GM18505 (cell line): Measurements from ENCODE around the gene TCP10L.
"Not testable (repeated sequence)": the region's sequence is repeated elsewhere in the genome, so short reads cannot be mapped to it uniquely, and the experiment has no call there.

Experiments used
- ATAC-seq: cut with Tn5 transposase; IDR thresholded peaks from one replicate; pipeline ENCODE4 v1.9.1; 2021; ENCODE audit not compliant: unreplicated experiment
- POLR2A ChIP-seq: IDR thresholded peaks from 4 replicates; pipeline ENCODE4 v1.6.1; 2011; ENCODE audit warnings: borderline replicate concordance; ENCODE audit not compliant: insufficient read depth, insufficient read length; ENCODE audit errors: extremely low read depth

Gene TCP10L, protein sequence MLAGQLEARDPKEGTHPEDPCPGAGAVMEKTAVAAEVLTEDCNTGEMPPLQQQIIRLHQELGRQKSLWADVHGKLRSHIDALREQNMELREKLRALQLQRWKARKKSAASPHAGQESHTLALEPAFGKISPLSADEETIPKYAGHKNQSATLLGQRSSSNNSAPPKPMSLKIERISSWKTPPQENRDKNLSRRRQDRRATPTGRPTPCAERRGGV

GRCh38 chr21:32585042-32585710 is at the start of gene TCP10L:
Gene TCP10L, minus strand, starts transcription at chr21:32585523. Its CDS starts 1,219 bp downstream, at chr21:32584304.
- TF ChIP-seq POLR2A = no peak
- no peak for ATAC-seq

- no peak for ATAC-seq
- no peak for TF ChIP-seq POLR2A
Measured at GRCh38 chr21:32626621-32627196, 41.4 kb upstream of the TCP10L start.

DNA sequence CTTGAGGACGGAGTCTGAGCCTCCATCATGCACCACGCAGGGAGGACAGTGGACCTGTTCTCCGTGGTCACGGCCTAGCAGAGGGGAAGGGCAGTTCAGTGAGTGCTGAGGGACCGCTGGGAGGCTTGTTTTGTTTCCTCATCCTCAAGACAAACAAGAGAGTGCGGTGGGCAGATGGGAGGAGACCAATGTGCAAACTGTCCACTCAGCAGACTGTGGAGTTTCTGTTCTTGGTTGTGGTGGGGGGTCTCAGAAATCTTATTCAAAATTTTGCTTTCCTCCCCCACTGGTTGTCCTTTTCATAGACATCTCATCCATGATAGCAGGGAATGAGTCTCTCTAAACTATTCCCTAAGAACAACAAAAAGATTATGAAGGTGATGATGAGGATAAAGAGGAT is 32.9 kb upstream of the TCP10L start:
- ATAC-seq = not testable (repeated sequence)

DNA sequence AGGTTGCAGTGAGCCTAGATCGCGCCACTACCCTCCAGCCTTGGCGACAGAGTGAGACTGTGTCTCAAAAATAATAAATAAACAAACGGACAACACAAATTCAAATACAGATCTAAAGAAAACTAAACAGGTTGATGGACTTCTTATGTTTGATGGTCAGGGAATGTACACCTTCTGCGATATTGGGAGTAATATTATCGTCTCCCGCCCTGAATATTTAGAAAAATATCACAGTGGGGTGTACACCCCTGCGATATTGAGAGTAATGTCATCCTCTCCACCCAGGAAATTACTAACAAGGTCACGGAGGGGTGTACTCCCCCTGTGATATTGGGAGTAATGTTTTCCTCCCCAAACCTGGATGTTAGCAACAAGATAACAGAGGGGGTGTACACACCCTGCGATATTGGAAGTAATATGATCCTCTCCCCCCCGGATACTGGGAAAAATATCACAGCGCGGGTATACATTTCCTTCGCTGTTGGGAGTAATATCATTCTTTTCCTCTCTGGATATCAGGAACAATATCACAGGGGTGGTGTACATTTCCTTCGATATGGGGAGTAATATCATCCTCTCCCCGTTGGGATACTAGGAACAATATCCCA is 28.2 kb upstream of the TCP10L start:
- TF ChIP-seq POLR2A = no peak
- ATAC-seq = no peak

DNA sequence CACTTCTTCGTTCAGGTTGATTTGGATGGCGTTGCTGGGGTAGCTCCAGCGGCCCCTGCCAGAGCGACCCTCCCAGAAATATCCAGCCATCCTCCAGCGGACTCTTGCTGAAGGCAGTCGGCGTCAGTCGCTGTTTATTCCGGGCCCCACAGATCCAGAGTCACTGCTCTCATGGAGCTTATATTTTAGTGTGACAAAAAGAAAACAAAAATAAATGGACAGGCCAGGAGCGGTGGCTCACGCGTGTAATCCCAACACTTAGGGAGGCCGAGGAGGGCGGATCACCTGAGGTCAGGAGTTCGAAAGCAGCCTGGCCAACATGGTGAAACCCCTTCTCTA is 27.6 kb upstream of the TCP10L start:
- no peak for ATAC-seq
- TF ChIP-seq POLR2A = no peak

DNA sequence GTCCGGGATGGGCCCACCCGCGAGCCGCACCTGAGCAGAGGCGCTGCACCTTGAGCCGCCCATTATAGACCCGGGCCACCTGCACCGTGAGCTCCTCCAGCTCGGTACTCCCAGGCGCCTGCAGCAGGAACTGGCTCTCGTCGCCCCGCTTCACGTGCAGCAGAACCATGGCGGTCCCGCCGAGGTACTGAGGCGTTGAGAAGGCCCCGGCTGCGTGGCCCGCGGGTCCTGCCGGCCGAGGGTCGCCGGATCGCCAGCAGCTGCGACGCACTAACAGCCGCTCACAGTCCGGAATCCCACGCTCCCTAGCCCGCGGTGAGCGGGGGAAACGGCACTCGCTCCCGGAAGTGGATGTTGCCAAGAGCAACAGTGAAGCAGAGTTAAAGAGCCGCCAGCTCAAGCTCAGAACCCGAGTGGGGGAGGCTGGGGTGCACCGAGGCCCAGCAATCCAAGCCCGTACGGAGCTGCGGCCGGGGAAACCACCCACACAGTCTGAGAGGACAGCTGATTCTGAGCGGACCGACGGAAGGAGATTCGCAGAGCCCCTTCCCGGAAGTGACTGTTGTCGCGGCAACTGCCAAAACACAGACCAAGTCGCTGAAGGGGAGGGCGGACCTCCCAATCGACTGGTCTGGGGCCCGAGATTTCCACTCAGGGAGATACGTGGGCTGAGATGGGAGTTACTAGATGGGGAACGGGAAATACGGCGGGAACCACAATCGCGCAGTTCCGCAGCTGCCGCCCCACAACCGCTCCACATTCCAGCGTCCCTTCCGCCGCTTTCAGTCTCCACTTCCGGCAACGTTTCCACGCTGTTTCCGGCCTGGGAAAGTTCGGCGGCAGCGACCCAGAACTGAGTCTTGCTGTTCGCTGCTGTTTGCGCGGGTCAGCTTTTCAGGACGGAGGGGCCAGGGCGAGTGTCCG is 27.0 kb upstream of the TCP10L start, which contains the start of gene CFAP298:
Gene CFAP298, minus strand, starts transcription at position 303 of the 924 bp plus-strand sequence. Its CDS starts 134 bp downstream, at position 169.
- peak; percentile 71 for TF ChIP-seq POLR2A
- peak; percentile 93 for ATAC-seq

GRCh38 chr21:32611471-32611997 is 26.2 kb upstream of the TCP10L start:
- no peak for TF ChIP-seq POLR2A
- ATAC-seq = peak; percentile 11

GRCh38 chr21:32610940-32611339 is 25.6 kb upstream of the TCP10L start:
- ATAC-seq = not testable (repeated sequence)

GRCh38 chr21:32608851-32609250 is 23.5 kb upstream of the TCP10L start:
- no peak for ATAC-seq
- no peak for TF ChIP-seq POLR2A

- TF ChIP-seq POLR2A = no peak
Measured at GRCh38 chr21:32605469-32605868, 20.1 kb upstream of the TCP10L start.

DNA sequence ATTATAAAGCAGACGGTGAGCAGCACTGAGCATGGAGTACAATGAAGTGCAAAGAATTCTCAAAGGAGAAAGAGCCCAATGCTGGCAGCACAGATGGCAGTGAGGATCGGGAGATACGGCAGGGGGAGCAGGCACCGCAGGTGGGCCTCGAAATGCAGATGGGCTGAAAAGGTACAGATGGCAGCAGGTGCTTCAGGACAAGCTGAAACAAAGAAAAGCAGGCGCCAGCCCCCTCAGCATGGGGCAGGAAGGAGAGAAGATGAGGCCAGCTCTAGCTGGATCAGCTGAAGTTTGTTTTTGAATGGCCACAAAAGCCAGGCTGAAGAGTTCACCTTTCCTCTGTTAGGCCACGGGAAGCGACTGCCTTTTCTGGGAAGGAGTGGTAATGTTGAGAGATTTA is 19.1 kb upstream of the TCP10L start:
- TF ChIP-seq POLR2A = no peak
- ATAC-seq = no peak

More at GRCh38 chr21:32605469-32605868, 20.1 kb upstream of the TCP10L start:
- no peak for ATAC-seq

DNA sequence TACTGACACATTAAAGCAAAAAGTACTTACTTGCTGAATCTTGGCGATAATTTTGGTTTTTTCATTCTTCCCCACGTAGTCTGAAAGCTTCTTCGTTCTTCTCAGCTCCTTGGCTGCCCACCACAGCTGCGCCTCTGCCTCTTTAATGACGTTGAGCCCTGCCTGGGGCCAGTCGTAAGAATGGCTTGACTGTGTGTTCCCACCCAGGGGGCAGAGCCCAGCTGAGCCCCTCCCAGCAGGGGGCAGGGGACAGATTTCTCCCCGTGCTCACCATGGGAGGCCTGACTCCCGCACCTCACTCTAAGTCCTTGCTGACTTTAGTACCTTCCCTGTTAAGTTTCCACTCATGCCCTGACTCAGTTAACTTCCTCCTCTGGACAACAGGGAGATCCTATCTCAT is 17.8 kb upstream of the TCP10L start:
- no peak for TF ChIP-seq POLR2A
- no peak for ATAC-seq

- no peak for ATAC-seq
Measured at GRCh38 chr21:32602099-32602498, 16.8 kb upstream of the TCP10L start.

More at GRCh38 chr21:32602099-32602498, 16.8 kb upstream of the TCP10L start:
- TF ChIP-seq POLR2A = no peak
